Sigmoid colon (tissue), 4 donors: ENCODE results near the gene ACER1.
A peak's percentile ranks its signal among the peaks of the same experiment; 100 is the strongest.

Experiments used
- EP300 ChIP-seq, 4 donors: sonication (generic); formaldehyde crosslinking; IDR thresholded peaks; one replicate each; pipeline ENCODE4 v1.6.1; 2017; ENCODE audit warnings: antibody characterized with exemption in 4 of 4
- POLR2A ChIP-seq, 2 donors: fragments of 450-650 bp; IDR thresholded peaks; one replicate each; pipeline ENCODE4 v1.6.1; 2016; ENCODE audit warnings: antibody characterized with exemption in 2 of 2, mild to moderate bottlenecking in 2 of 2, moderate library complexity in 2 of 2
- POLR2AphosphoS5 ChIP-seq, 4 donors: sonication (generic); formaldehyde crosslinking; IDR thresholded peaks; one replicate each; pipeline ENCODE4 v1.6.1; 2017; ENCODE audit warnings: antibody characterized with exemption in 4 of 4
- TF ChIP-seq, protein P1 (sequence below), 4 experiments: fragments of 450-650 bp in 3 of 4; fragments of 200-600 bp in 1 of 4; IDR thresholded peaks; one replicate each; pipeline ENCODE4 v1.5.1; 2016 to 2019; ENCODE audit warnings: antibody characterized with exemption in 4 of 4, mild to moderate bottlenecking in 3 of 4, moderate library complexity in 2 of 4

DNA sequence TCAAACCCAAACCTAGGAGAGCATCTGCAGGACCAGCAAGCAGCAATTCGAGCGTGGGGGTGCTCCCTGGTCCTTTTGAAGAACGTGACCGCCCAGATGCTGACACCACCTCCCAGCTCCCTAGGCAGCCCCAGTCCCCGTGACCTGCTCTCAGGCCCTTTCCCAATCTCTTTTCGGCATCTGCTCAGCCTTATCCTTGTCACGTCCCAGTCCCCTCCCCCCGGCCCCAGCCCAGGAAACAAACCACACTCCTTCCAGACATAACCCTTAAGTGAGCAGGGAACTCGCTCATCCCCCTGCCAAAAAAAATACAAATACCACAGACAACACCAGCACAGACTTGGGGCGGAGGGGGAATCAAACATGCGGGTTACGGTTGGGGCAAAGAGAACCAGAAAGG, 57.0 kb downstream of the ACER1 start:
- TF ChIP-seq, protein P1, sequence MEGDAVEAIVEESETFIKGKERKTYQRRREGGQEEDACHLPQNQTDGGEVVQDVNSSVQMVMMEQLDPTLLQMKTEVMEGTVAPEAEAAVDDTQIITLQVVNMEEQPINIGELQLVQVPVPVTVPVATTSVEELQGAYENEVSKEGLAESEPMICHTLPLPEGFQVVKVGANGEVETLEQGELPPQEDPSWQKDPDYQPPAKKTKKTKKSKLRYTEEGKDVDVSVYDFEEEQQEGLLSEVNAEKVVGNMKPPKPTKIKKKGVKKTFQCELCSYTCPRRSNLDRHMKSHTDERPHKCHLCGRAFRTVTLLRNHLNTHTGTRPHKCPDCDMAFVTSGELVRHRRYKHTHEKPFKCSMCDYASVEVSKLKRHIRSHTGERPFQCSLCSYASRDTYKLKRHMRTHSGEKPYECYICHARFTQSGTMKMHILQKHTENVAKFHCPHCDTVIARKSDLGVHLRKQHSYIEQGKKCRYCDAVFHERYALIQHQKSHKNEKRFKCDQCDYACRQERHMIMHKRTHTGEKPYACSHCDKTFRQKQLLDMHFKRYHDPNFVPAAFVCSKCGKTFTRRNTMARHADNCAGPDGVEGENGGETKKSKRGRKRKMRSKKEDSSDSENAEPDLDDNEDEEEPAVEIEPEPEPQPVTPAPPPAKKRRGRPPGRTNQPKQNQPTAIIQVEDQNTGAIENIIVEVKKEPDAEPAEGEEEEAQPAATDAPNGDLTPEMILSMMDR (IDR thresholded peaks at IDR 0.05), result no peak
- TF ChIP-seq POLR2AphosphoS5 (IDR thresholded peaks at IDR 0.05) (peak in 3 of 4 donors; percentile 30 to 80 (median 68)), EP300 (IDR thresholded peaks at IDR 0.05) (peak in 1 of 4 donors; percentile 33), POLR2A (IDR thresholded peaks at IDR 0.05) (no peak)
